Measurements from ENCODE around the gene DHCR24. TPM values are rescaled to one million over a fixed set of nuclear protein-coding genes. Genes with fewer than 3 reads are reported as not detected.

Gene DHCR24
- total and polyA plus RNA-seq, 2 experiments from 2014 or later, result 124 to 453 TPM

- H2AFZ ChIP-seq, result no peak overlapping the region
- H3K27ac ChIP-seq (ENCODE audit: low read depth), result no peak overlapping the region
- H3K4me3 ChIP-seq, result no peak overlapping the region
- no peaks in the 10 kb centered on the region for H3K9me2 ChIP-seq (ENCODE audit: insufficient read depth)
- no peaks in the 10 kb centered on the region for H3K79me2 ChIP-seq (replicated peaks; ENCODE audit: insufficient read depth)
- H3K27me3 ChIP-seq (ENCODE audit: insufficient read depth), result no peaks in the 10 kb centered on the region
- Mint-ChIP-seq H3K4me3 (no peak overlapping the region), H3K27me3 (ENCODE audit: insufficient read depth, low read depth, poor library complexity) (peaks cover 8% of the 10 kb centered on the region), H3K36me3 (ENCODE audit: low read depth) (no peaks in the 10 kb centered on the region), H3K27ac (no peak overlapping the region), H3K9me3 (no peaks in the 10 kb centered on the region), H3K4me1 (peaks cover 11% of the 10 kb centered on the region)
- no peaks in the 10 kb centered on the region for H3F3A ChIP-seq (replicated peaks; ENCODE audit: low read depth)
- H3K4me2 ChIP-seq, result no peak overlapping the region
- TF ChIP-seq JUNB (IDR thresholded peaks at IDR 0.05; ENCODE audit: unreplicated experiment) (no peak), NANOG (IDR thresholded peaks at IDR 0.05; ENCODE audit: borderline replicate concordance) (no peak), ETS1 (IDR thresholded peaks at IDR 0.05) (no peak)
- no peaks in the 10 kb centered on the region for H3K36me3 ChIP-seq (ENCODE audit: insufficient read depth)
- H3K4me1 ChIP-seq (ENCODE audit: insufficient read depth), result no peaks in the 10 kb centered on the region
- no peak for ATAC-seq
- no peaks in the 10 kb centered on the region for H4K20me1 ChIP-seq (replicated peaks; ENCODE audit: insufficient read depth)
- no peak for DNase-seq (ENCODE audit: low spot score)
Measured at GRCh38 chr1:54807756-54808155, 79.2 kb downstream of the DHCR24 start.

DNA sequence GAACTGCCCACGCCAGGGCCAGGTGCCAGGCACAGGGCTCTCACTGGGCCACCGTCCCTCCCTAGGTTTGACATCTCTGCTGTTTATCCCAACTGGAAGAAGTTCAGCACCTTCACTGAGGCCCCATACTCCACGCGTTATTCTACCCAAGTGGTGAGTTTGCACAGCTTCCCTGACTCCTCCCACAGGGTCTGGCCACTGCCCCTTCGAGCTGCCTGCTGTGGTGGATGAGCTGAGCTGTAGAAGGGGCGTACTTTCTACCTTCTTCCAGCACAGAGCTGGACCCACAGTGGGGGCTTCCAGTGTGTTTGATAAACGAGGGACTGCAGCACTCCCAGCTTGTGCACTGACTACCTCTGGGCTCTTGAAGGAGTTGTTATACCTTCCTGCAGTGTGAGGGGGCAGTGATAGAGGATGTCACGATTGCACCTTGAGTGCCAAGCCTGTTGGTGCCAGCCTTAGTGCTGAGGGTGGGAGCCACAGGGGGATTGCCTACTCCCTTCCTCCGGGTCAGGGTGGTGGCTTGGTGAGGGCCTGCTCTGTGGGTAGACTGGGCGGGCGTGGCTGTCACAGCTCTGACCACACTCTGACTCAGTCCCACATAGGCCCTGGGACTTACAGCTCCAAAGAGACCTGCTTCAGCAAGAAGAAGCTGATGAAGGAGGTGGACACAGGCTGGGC is 79.9 kb downstream of the DHCR24 start:
- Histone ChIP-seq H3K9me2 (ENCODE audit: insufficient read depth) (no peaks in the 10 kb centered on the region), H3F3A (replicated peaks; ENCODE audit: low read depth) (no peaks in the 10 kb centered on the region), H3K4me1 (ENCODE audit: insufficient read depth) (no peaks in the 10 kb centered on the region), H3K27me3 (ENCODE audit: insufficient read depth) (peaks cover 5% of the 10 kb centered on the region), H3K27ac (ENCODE audit: low read depth) (no peak overlapping the region), H3K36me3 (ENCODE audit: insufficient read depth) (no peaks in the 10 kb centered on the region), H3K4me2 (no peak overlapping the region), H3K79me2 (replicated peaks; ENCODE audit: insufficient read depth) (no peaks in the 10 kb centered on the region), H4K20me1 (replicated peaks; ENCODE audit: insufficient read depth) (no peaks in the 10 kb centered on the region), H2AFZ (no peak overlapping the region), H3K4me3 (no peak overlapping the region)
- Mint-ChIP-seq H3K4me1 (peaks cover 6% of the 10 kb centered on the region), H3K27ac (no peak overlapping the region), H3K27me3 (ENCODE audit: insufficient read depth, low read depth, poor library complexity) (peaks cover 6% of the 10 kb centered on the region), H3K4me3 (no peak overlapping the region), H3K36me3 (ENCODE audit: low read depth) (no peaks in the 10 kb centered on the region), H3K9me3 (no peaks in the 10 kb centered on the region)
- DNase-seq (ENCODE audit: low spot score) (no peak), ATAC-seq (no peak)
- no peak for TF ChIP-seq POLR2AphosphoS5 (IDR thresholded peaks at IDR 0.05; ENCODE audit: low read depth)
- TF ChIP-seq, protein P1, sequence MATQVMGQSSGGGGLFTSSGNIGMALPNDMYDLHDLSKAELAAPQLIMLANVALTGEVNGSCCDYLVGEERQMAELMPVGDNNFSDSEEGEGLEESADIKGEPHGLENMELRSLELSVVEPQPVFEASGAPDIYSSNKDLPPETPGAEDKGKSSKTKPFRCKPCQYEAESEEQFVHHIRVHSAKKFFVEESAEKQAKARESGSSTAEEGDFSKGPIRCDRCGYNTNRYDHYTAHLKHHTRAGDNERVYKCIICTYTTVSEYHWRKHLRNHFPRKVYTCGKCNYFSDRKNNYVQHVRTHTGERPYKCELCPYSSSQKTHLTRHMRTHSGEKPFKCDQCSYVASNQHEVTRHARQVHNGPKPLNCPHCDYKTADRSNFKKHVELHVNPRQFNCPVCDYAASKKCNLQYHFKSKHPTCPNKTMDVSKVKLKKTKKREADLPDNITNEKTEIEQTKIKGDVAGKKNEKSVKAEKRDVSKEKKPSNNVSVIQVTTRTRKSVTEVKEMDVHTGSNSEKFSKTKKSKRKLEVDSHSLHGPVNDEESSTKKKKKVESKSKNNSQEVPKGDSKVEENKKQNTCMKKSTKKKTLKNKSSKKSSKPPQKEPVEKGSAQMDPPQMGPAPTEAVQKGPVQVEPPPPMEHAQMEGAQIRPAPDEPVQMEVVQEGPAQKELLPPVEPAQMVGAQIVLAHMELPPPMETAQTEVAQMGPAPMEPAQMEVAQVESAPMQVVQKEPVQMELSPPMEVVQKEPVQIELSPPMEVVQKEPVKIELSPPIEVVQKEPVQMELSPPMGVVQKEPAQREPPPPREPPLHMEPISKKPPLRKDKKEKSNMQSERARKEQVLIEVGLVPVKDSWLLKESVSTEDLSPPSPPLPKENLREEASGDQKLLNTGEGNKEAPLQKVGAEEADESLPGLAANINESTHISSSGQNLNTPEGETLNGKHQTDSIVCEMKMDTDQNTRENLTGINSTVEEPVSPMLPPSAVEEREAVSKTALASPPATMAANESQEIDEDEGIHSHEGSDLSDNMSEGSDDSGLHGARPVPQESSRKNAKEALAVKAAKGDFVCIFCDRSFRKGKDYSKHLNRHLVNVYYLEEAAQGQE (IDR thresholded peaks at IDR 0.05; ENCODE audit: unreplicated experiment), result no peak
- TF ChIP-seq ZNF114 (CRISPR knock-in tag; IDR thresholded peaks at IDR 0.05), result no peak
- TF ChIP-seq ZNF331 (CRISPR knock-in tag; IDR thresholded peaks at IDR 0.05; ENCODE audit: low read depth), result no peak
- TF ChIP-seq CREB1 (CRISPR knock-in tag; IDR thresholded peaks at IDR 0.05; ENCODE audit: low read depth), result no peak
